Calu3 (cell line): ENCODE measurements around the gene CITED2. TPM values are rescaled to one million over a fixed set of nuclear protein-coding genes. Genes with fewer than 3 reads are reported as not detected.
"Not testable (repeated sequence)": the region's sequence is repeated elsewhere in the genome, so short reads cannot be mapped to it uniquely, and the experiment has no call there.

Experiments used
- BruUV-seq: library from RNA; stranded (reverse); fragments of 400-500 nt; replicated peaks from 2 replicates; lab custom pipeline; 2021; lab: Mats Ljungman, UMichigan
- CTCF ChIA-PET: fragments of 300-600 bp; sonication (Branson Sonifier 250); formaldehyde crosslinking; loops from one replicate; lab custom pipeline; 2022; ENCODE audit warnings: antibody characterized with exemption; lab: Charles Lee
- DNase-seq: peaks from one replicate; pipeline ENCODE4 v3.0.0; 2022
- H3K27ac Mint-ChIP-seq: one replicate; pipeline ENCODE4 v1.8.0; 2022; ENCODE audit warnings: mixed read lengths; ENCODE audit not compliant: unreplicated experiment
- H3K27me3 Mint-ChIP-seq: one replicate; pipeline ENCODE4 v1.8.0; 2022; ENCODE audit warnings: mixed read lengths; ENCODE audit not compliant: unreplicated experiment
- H3K36me3 Mint-ChIP-seq: one replicate; pipeline ENCODE4 v1.8.0; 2022; ENCODE audit warnings: mild to moderate bottlenecking, moderate library complexity, mixed read lengths; ENCODE audit not compliant: insufficient read depth, unreplicated experiment
- H3K4me1 Mint-ChIP-seq: one replicate; pipeline ENCODE4 v1.8.0; 2022; ENCODE audit warnings: mild to moderate bottlenecking, low read depth, mixed read lengths; ENCODE audit not compliant: unreplicated experiment
- H3K4me3 Mint-ChIP-seq: one replicate; pipeline ENCODE4 v1.8.0; 2022; ENCODE audit warnings: mild to moderate bottlenecking, low read depth, moderate library complexity, mixed read lengths; ENCODE audit not compliant: unreplicated experiment
- H3K9me3 Mint-ChIP-seq: one replicate; pipeline ENCODE4 v1.8.0; 2022; ENCODE audit warnings: low read depth, mixed read lengths; ENCODE audit not compliant: unreplicated experiment
- CTCF ChIP-seq: fragments of 200-600 bp; IDR thresholded peaks from one replicate; pipeline ENCODE4 v1.8.0; 2022; ENCODE audit warnings: antibody characterized with exemption; ENCODE audit not compliant: unreplicated experiment
- intact Hi-C: fragments of 100-400 bp; cut with micrococcal nuclease; formaldehyde crosslinking; loops from one replicate; pipeline ENCODE4 v1.10.0; 2022; ENCODE audit not compliant: unreplicated experiment
- total RNA-seq: library from RNA; stranded (reverse); gene quantifications from 2 replicates; pipeline ENCODE4 v1.2.3, GENCODE V29; 2022

CITED2 gene
- total RNA-seq, 1 experiment from 2014 or later, result 21.4 TPM

GRCh38 chr6:139364302-139364981 is 10.0 kb downstream of the CITED2 start:
- H3K4me1 Mint-ChIP-seq, result no peaks in the 10 kb centered on the region
- H3K27ac Mint-ChIP-seq, result no peak overlapping the region
- intact Hi-C loops, result loop anchor here (1.0 to 5.0 kb wide), 4 partner anchors 132 to 547 kb away; no protein-coding TSS in a partner anchor
- BruUV-seq, result no TSS peak
- H3K9me3 Mint-ChIP-seq, result no peaks in the 10 kb centered on the region
- no peak overlapping the region for H3K4me3 Mint-ChIP-seq
- CTCF ChIA-PET, result interaction anchor here (0.7 to 2.0 kb wide), 7 partner anchors 10 to 672 kb away, joined by 3 to 46 read pairs (median 4); partner anchors contain the start of gene CITED2
- no peak for DNase-seq
- H3K36me3 Mint-ChIP-seq, result no peaks in the 10 kb centered on the region
- no peaks in the 10 kb centered on the region for H3K27me3 Mint-ChIP-seq
- TF ChIP-seq CTCF, result peak; percentile 20

GRCh38 chr6:139363797-139364196 is 10.7 kb downstream of the CITED2 start:
- H3K36me3 Mint-ChIP-seq, result not testable (repeated sequence)
- intact Hi-C loops, result loop anchor here (1.0 to 5.0 kb wide), 4 partner anchors 131 to 546 kb away; no protein-coding TSS in a partner anchor

GRCh38 chr6:139363123-139363522 is 11.3 kb downstream of the CITED2 start:
- H3K4me1 Mint-ChIP-seq, DNase-seq, H3K4me3 Mint-ChIP-seq, H3K27me3 Mint-ChIP-seq, CTCF ChIA-PET, H3K36me3 Mint-ChIP-seq, H3K9me3 Mint-ChIP-seq, BruUV-seq, H3K27ac Mint-ChIP-seq: not testable (repeated sequence)
- intact Hi-C loops, result loop anchor here (5.0 kb wide), 2 partner anchors 131 to 546 kb away; no protein-coding TSS in a partner anchor

More at GRCh38 chr6:139363797-139364196, 10.7 kb downstream of the CITED2 start:
- H3K9me3 Mint-ChIP-seq, BruUV-seq, H3K27ac Mint-ChIP-seq, H3K27me3 Mint-ChIP-seq, H3K4me1 Mint-ChIP-seq, DNase-seq, H3K4me3 Mint-ChIP-seq: not testable (repeated sequence)
- CTCF ChIA-PET, result interaction anchor here (0.7 to 2.0 kb wide), 7 partner anchors 11 to 671 kb away, joined by 3 to 46 read pairs (median 4); partner anchors contain the start of gene CITED2

GRCh38 chr6:139361211-139361610 is 13.2 kb downstream of the CITED2 start:
- Mint-ChIP-seq H3K27me3 (no peaks in the 10 kb centered on the region), H3K27ac (no peak overlapping the region), H3K4me1 (no peaks in the 10 kb centered on the region), H3K4me3 (no peak overlapping the region), H3K36me3 (no peaks in the 10 kb centered on the region), H3K9me3 (no peaks in the 10 kb centered on the region)
- CTCF ChIA-PET, result no interaction called here
- BruUV-seq, result no TSS peak
- intact Hi-C loops, result loop anchor here (5.0 kb wide), 2 partner anchors 129 to 544 kb away; no protein-coding TSS in a partner anchor
- no peak for DNase-seq
- TF ChIP-seq CTCF, result no peak

- BruUV-seq, result no TSS peak
- no peak overlapping the region for H3K27ac Mint-ChIP-seq
- intact Hi-C loops, result no loop called here
- CTCF ChIA-PET, result no interaction called here
- H3K9me3 Mint-ChIP-seq, result no peaks in the 10 kb centered on the region
- DNase-seq, result no peak
- no peak overlapping the region for H3K4me3 Mint-ChIP-seq
- no peak for TF ChIP-seq CTCF
- H3K4me1 Mint-ChIP-seq, result no peaks in the 10 kb centered on the region
- no peaks in the 10 kb centered on the region for H3K27me3 Mint-ChIP-seq
- H3K36me3 Mint-ChIP-seq, result no peaks in the 10 kb centered on the region
These were observed 17.5 kb downstream of the CITED2 start for GRCh38 chr6:139356924-139357323.
